Hematopoietic multipotent progenitor cell (in vitro differentiated cells): Measurements from ENCODE around the gene BABAM2. TPM values are rescaled to one million over a fixed set of nuclear protein-coding genes. Genes with fewer than 3 reads are reported as not detected.
A peak's percentile ranks its signal among the peaks of the same experiment; 100 is the strongest.
"Not testable (repeated sequence)": the region's sequence is repeated elsewhere in the genome, so short reads cannot be mapped to it uniquely, and the experiment has no call there.

Experiments
- DNase-seq, 3 donors: peaks; one replicate each; pipeline ENCODE4 v3.0.0-alpha.2; 2011 to 2015; ENCODE audit warnings: low read depth in 2 of 3, low spot score in 2 of 3
- total RNA-seq: library from RNA; depleted of rRNA; stranded (reverse); fragments of >200 nt; gene quantifications from one replicate; pipeline ENCODE4 v1.2.3, GENCODE V29; 2012

BABAM2 gene
- total RNA-seq, 1 donor: 26.9 TPM

GRCh38 chr2:27875089-27875881 is 15.2 kb upstream of the BABAM2 start:
- no peak for DNase-seq

- no peak for DNase-seq
Observed at GRCh38 chr2:27878825-27879224, 11.7 kb upstream of the BABAM2 start.

GRCh38 chr2:27881815-27882583 is 8.5 kb upstream of the BABAM2 start:
- not testable (repeated sequence) for DNase-seq

- not testable (repeated sequence) for DNase-seq
Observed at GRCh38 chr2:27882584-27882922, 8.0 kb upstream of the BABAM2 start.

GRCh38 chr2:27884601-27885000 is 5.9 kb upstream of the BABAM2 start:
- DNase-seq: peak in 1 of 3 donors; percentile 21

GRCh38 chr2:27885234-27885633 is 5.3 kb upstream of the BABAM2 start:
- DNase-seq: no peak

GRCh38 chr2:27885661-27886060 is 4.9 kb upstream of the BABAM2 start:
- no peak for DNase-seq

- DNase-seq: no peak
Observed at GRCh38 chr2:27886322-27886721, 4.2 kb upstream of the BABAM2 start.

GRCh38 chr2:27887111-27887510 is 3.4 kb upstream of the BABAM2 start:
- no peak for DNase-seq

- no peak for DNase-seq
Observed at GRCh38 chr2:27887830-27888229, 2.7 kb upstream of the BABAM2 start.

GRCh38 chr2:27888790-27889189 is 1.7 kb upstream of the BABAM2 start:
- no peak for DNase-seq

- no peak for DNase-seq
Observed at GRCh38 chr2:27889774-27890145, 769 bp upstream of the BABAM2 start.

GRCh38 chr2:27890924-27891672 is 569 bp downstream of the BABAM2 start:
- DNase-seq: peak; percentile 96 to 98 (median 96)

GRCh38 chr2:27891673-27892105 is 1.2 kb downstream of the BABAM2 start:
- DNase-seq: no peak

GRCh38 chr2:27893006-27893405 is 2.5 kb downstream of the BABAM2 start:
- peak in 1 of 3 donors; percentile 34 for DNase-seq

- DNase-seq: peak in 1 of 3 donors; percentile 55
Observed at GRCh38 chr2:27897717-27898116, 7.2 kb downstream of the BABAM2 start.

GRCh38 chr2:27901234-27901633 is 10.7 kb downstream of the BABAM2 start:
- no peak for DNase-seq

- DNase-seq: no peak
Observed at GRCh38 chr2:27902098-27902497, 11.6 kb downstream of the BABAM2 start.

- DNase-seq: no peak
Observed at GRCh38 chr2:27903018-27903417, 12.5 kb downstream of the BABAM2 start.

- no peak for DNase-seq
Observed at GRCh38 chr2:27903649-27904404, 13.3 kb downstream of the BABAM2 start.

GRCh38 chr2:27904405-27904665 is 13.8 kb downstream of the BABAM2 start:
- DNase-seq: no peak
